T-helper 2 cell (primary cell): Measurements from ENCODE around the gene DMRTB1.
"Not testable (repeated sequence)": the region's sequence is repeated elsewhere in the genome, so short reads cannot be mapped to it uniquely, and the experiment has no call there.

Experiments
- DNase-seq, 5 experiments: peaks; one replicate each; pipeline versions ENCODE4 v3.0.0 to v3.0.0-alpha.2; 2012 to 2022
- total RNA-seq, 2 donors: gene quantifications; one replicate each; lab custom pipeline; 2026; lab: John Stamatoyannopoulos, UW

Gene DMRTB1
- total RNA-seq: 0 to 0.07 reads per million in 2 donors

GRCh38 chr1:53459321-53460175 is at the start of gene DMRTB1:
DMRTB1 (plus strand) TSS chr1:53459399; CDS start chr1:53459454, 55 bp downstream.
- no peak for DNase-seq

- DNase-seq: no peak
Measured at GRCh38 chr1:53409695-53410094, 49.5 kb upstream of the DMRTB1 start.

GRCh38 chr1:53410100-53410541 is 49.1 kb upstream of the DMRTB1 start:
- DNase-seq: peak in 1 of 5 experiments; percentile 73

GRCh38 chr1:53410701-53411100 is 48.5 kb upstream of the DMRTB1 start:
- DNase-seq: no peak

- peak in 1 of 5 experiments; percentile 52 for DNase-seq
Measured at GRCh38 chr1:53411541-53412152, 47.6 kb upstream of the DMRTB1 start.

- DNase-seq: no peak
Measured at GRCh38 chr1:53412285-53413174, 46.7 kb upstream of the DMRTB1 start.

- DNase-seq: peak in 3 of 5 experiments; percentile 32 to 90 (median 69)
Measured at GRCh38 chr1:53413175-53414001, 45.8 kb upstream of the DMRTB1 start.

GRCh38 chr1:53414632-53415031 is 44.6 kb upstream of the DMRTB1 start:
- no peak for DNase-seq

GRCh38 chr1:53415432-53415831 is 43.8 kb upstream of the DMRTB1 start:
- DNase-seq: no peak

- no peak for DNase-seq
Measured at GRCh38 chr1:53416269-53416813, 42.9 kb upstream of the DMRTB1 start.

- DNase-seq: no peak
Measured at GRCh38 chr1:53417074-53417511, 42.1 kb upstream of the DMRTB1 start.

- DNase-seq: no peak
Measured at GRCh38 chr1:53419034-53419433, 40.2 kb upstream of the DMRTB1 start.

GRCh38 chr1:53420341-53420740 is 38.9 kb upstream of the DMRTB1 start:
- no peak for DNase-seq

- no peak for DNase-seq
Measured at GRCh38 chr1:53421208-53421607, 38.0 kb upstream of the DMRTB1 start.

GRCh38 chr1:53430261-53430660 is 28.9 kb upstream of the DMRTB1 start:
- DNase-seq: no peak

- no peak for DNase-seq
Measured at GRCh38 chr1:53430779-53431178, 28.4 kb upstream of the DMRTB1 start.

GRCh38 chr1:53431244-53431643 is 28.0 kb upstream of the DMRTB1 start:
- no peak for DNase-seq

GRCh38 chr1:53431805-53432565 is 27.2 kb upstream of the DMRTB1 start:
- peak in 1 of 5 experiments; percentile 12 for DNase-seq

- DNase-seq: no peak
Measured at GRCh38 chr1:53432611-53433010, 26.6 kb upstream of the DMRTB1 start.

- DNase-seq: not testable (repeated sequence)
Measured at GRCh38 chr1:53434405-53435007, 24.7 kb upstream of the DMRTB1 start.
